ENCODE data around the gene RBFOX2.

Gene RBFOX2

DNA sequence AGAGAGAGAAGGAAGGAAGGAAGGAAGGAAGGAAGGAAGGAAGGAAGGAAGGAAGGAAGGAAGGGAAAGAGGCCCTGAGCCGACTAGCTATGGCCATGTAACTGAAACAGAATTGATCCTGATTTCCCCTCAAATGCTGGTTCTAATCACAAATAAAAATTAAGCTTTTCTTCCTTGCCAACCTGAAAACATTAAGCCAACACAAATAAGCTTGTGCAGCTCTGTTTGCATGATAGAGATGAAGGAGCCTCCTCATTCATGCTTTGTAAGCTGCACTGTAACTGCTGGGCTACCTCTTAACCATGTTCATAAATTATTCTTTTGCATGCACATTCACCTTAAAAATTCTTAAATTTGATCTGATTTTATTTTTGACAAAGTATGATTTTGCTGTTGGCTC lies 338.6 kb downstream of the RBFOX2 start:
- DNase-seq (ENCODE audit: low spot score) = no peak

DNA sequence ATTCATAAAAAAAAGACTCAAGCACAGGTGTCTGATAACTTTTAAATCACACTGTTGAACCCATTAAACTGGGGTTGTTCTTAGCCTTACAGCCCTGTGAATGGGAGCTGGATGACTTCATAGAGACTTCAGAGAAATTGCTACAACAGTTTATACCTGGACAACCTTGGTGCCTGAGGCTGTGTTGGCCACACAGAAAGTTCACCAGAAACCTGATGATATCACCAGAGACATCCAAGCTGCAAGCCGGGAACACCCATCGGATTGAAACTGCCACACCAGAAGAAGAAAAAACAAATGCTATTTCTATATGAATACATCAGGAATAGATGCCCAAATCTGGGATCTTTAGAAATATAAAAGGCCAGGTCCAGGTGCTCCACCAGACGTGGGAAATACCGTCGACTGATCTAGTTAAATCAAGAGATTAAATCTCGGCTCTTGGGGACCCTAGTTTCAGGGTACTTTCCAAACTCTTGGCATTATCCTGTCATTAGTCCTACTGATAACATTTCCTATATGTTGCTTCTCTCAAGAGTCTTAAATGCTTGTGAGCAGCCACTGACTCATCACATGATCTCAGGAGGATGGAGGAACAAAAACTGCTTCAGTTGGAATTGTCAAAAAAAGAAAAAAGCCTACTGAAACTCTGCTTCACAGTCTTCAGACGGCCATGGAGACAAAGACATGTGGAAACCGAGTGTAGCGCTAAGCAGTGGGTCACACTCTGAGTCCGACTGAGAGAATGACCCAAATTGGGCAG lies 339.5 kb downstream of the RBFOX2 start:
- no peak for DNase-seq (ENCODE audit: low spot score)
